Kidney capillary endothelial cell (primary cell): Measurements from ENCODE around the gene TTC22.
"Not testable (repeated sequence)": the region's sequence is repeated elsewhere in the genome, so short reads cannot be mapped to it uniquely, and the experiment has no call there.

ENCODE experiments used
- DNase-seq: peaks from one replicate; pipeline ENCODE4 v3.0.0-alpha.2; 2018; ENCODE audit warnings: low spot score

TTC22 gene

DNA sequence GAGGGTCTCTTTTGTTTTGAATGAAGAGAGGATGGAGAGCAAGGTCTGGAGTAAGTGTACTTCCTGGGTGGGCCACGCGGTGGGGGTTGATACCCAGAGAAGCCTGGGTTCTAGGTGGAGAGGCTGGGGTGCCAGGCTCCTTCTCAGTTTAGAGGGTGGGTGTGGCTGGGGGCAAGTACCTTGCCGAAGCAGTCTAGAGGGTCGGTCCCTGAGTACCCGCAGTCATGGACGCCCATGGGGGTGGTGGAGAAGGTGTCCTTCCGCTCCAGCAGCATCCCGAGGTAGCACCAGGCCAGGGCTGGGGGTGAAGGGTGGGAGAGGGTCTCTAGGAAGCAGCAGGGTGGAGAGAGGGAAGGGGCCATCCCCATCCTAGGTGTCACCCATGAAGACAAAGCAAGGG, 14.3 kb downstream of the TTC22 start:
- no peak for DNase-seq

GRCh38 chr1:54784066-54784465, 17.1 kb downstream of the TTC22 start:
- no peak for DNase-seq

GRCh38 chr1:54782588-54782987, 18.5 kb downstream of the TTC22 start:
- no peak for DNase-seq

DNA sequence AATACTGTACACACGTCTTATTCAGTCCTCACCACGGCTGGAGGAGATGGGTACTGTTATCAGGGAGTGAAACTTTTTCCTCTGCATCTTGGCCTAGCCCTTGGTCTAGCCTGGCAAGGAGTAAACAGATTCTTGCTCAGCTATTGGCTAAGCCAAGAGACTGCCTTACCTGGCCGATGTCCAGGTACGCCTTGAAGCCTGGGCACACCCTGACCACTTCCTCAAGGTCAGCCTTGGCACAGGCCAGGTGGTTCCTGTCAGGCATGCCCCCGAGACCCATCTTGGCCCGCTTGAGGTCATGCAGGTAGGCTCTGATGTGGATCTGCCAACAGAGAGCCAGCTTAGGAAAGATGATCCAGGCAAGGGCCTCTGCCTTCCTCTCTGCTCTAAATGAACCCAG, 19.0 kb downstream of the TTC22 start:
- DNase-seq = no peak

DNA sequence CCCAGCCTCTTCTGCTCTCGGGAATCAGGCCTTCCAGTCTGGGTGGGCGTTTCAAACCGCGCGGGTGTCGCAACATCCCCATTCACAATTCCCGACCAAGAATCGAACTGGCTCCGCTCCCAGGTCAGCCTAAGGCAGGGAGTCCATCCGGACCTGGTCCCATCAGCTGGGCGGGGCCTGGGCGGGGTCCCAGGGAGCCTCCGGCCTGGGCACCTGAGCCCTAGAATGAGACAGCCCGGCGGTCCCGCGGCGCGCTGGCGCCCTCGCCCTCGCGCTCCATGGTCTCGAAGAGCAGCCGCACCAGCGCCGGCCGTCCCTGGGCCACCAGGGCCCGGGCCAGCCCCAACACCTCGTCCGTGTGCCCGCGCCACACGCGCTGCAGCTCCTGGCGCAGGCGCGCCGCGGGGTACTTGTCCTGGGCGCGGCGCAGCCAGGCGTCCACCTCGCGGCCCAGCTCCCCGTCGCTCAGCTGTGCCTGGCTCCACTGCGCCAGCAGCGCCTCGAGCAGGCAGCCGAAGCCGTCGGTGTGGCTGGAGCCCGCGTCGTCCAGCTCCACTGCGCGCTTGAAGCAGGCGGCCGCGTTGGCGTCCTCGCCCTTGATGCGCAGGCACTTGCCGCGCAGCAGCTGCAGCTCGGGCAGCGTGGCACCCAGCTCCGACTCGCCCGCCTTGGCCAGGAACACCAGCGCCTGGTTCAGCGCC, 19.9 kb downstream of the TTC22 start:
- no peak for DNase-seq

DNA sequence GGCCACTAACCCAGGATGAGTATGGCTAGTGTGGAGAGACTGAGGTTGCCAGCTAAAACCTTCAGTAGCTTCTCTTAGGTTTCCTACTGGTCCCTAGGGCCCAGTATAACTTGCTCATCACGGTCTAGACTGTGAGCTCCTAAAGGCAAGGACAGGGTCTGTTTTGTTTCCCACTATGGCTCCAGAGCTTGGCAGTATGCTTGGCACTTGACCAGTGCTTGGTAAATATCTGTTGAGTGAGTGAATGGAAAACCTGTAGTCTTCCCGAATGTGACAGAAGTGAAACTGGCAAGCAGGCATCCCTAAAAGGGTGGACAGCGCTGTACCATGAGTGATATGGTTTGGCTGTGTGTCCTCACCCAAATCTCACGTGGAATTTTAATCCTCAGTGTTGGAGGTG, 23.7 kb downstream of the TTC22 start:
- DNase-seq = no peak

GRCh38 chr1:54777011-54777410, 24.1 kb downstream of the TTC22 start:
- no peak for DNase-seq

GRCh38 chr1:54775828-54776721, 25.0 kb downstream of the TTC22 start:
- DNase-seq = not testable (repeated sequence)

- no peak for DNase-seq
These were observed 26.2 kb downstream of the TTC22 start for GRCh38 chr1:54774820-54775498.

DNA sequence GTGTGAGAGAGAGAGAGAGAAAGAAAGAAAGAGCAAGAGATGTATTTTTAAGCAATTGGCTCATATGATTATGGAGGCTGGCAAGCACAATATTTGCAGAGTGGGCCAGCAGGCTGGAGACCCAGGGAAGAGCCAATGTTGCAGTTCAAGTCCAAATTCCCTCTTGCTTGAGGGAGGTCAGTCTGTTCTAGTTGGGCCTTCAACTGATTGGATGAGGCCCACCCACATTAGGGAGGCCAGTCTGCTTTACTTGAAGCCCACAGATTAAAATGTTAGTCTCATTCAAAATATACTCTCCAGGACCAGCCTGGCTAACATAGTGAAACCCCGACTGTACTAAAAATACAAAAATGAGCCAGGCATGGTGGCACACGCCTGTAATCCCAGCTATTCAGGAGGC, 28.2 kb downstream of the TTC22 start:
- no peak for DNase-seq

- DNase-seq = no peak
These were observed 33.0 kb downstream of the TTC22 start for GRCh38 chr1:54768093-54768492.

DNA sequence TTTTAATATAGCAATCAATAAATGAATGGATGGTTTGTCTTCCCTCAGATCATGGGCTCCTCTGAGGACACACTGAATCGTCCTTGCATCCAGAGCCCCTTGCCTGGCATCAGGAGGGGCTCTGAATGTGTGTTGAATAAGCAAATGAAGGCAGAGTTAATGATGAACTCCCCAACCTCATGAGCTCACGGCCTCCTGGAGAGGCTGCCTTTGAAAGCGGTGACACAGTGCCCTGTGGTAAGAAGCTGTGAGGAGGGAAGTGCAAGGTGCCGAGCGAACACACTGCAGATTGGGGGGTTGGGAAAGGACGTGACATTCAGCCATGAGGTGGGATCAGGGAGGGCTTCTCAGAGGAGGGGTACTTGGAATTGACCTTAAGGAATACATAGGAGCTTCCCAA, 33.6 kb downstream of the TTC22 start:
- no peak for DNase-seq

GRCh38 chr1:54766726-54767125, 34.4 kb downstream of the TTC22 start:
- no peak for DNase-seq

GRCh38 chr1:54764922-54765561, 36.1 kb downstream of the TTC22 start:
- no peak for DNase-seq

- peak; percentile 100 for DNase-seq
These were observed 36.8 kb downstream of the TTC22 start, which contains the start of gene PARS2 for GRCh38 chr1:54764133-54764921. TSS of gene PARS2 (minus strand) at chr1:54764523. CDS start at chr1:54759161, 5,362 bp downstream.

- no peak for DNase-seq
These were observed 37.3 kb downstream of the TTC22 start for GRCh38 chr1:54763816-54764132.

GRCh38 chr1:54758678-54759348, 42.3 kb downstream of the TTC22 start:
- DNase-seq = no peak

GRCh38 chr1:54757833-54758232, 43.3 kb downstream of the TTC22 start:
- no peak for DNase-seq

GRCh38 chr1:54754486-54755285, 46.4 kb downstream of the TTC22 start:
- DNase-seq = no peak

DNA sequence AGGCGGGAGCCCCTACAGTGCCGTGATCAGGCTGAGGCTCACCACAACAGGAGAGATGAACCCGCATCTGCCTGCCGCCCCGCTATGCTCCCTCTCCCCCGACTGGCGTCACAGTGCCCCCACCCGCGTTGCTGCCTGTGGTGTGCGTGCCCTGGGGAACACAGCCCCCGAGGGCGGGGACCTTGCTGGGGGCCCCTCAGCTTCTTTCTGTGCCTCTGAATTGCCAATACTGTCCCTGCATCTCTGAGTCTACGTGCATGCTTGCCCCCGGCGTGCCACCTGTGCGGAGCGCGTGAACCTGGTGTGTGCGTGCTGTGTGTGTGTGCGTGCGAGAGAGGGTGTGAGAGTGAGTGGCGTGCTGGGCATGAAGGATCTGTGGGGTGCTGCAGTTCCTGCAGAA, 47.1 kb downstream of the TTC22 start:
- DNase-seq = no peak
